Right lobe of liver (tissue), 4 donors: ENCODE results near the gene BEND7.

Source experiments
- POLR2A ChIP-seq: fragments of 450-650 bp; IDR thresholded peaks from one replicate; pipeline ENCODE4 v1.6.1; 2017; ENCODE audit warnings: antibody characterized with exemption, mild to moderate bottlenecking
- TF ChIP-seq, protein P1 (sequence below), 4 donors: fragments of 200-600 bp in 3 of 4; fragments of 450-650 bp in 1 of 4; IDR thresholded peaks; one replicate each; pipeline versions ENCODE4 v1.5.1 to v1.8.0; 2016 to 2022; ENCODE audit warnings: antibody characterized with exemption in 4 of 4, mild to moderate bottlenecking in 2 of 4
- donor health status: DM: no; HTN: no; CAD: no.
- donor health status: DM: no; HTN: no; CAD: no.
- donor health status: DM: no; HTN: yes; CAD: no.

DNA sequence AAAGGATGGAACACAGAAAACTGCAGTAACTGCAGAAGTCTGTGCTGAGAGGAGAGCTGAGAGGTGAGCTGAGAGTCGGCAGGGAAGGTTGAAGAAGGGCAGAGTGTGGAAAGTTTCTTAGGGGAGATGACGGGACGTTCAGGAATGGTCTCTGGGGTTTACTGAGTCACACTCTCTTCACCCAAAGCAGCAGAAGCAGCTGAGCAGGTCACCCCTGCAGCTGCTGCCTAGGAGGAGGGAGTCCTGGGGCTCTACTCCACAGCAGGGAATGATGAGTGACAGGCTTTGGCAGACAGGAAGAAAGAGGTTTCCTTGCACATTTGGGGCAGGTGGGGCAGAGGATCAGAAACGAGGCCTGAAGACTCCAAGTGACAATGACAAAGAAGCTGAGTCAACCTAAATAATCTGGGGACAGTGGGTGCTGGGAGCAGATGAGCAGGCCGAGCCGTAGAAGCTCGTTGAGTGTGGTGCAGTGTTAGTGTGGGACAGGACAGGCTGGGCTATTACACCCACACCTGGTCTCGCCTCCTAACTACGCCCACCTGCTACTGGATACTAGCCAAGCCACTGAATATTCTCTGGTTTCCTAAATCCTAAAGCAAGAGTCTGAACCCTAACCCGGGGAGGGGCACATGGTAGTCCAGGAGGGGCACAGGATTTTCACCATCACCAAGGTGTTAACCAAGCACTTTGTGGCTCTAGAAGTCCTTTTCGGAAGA, 24.9 kb downstream of the BEND7 start:
- TF ChIP-seq, protein P1, sequence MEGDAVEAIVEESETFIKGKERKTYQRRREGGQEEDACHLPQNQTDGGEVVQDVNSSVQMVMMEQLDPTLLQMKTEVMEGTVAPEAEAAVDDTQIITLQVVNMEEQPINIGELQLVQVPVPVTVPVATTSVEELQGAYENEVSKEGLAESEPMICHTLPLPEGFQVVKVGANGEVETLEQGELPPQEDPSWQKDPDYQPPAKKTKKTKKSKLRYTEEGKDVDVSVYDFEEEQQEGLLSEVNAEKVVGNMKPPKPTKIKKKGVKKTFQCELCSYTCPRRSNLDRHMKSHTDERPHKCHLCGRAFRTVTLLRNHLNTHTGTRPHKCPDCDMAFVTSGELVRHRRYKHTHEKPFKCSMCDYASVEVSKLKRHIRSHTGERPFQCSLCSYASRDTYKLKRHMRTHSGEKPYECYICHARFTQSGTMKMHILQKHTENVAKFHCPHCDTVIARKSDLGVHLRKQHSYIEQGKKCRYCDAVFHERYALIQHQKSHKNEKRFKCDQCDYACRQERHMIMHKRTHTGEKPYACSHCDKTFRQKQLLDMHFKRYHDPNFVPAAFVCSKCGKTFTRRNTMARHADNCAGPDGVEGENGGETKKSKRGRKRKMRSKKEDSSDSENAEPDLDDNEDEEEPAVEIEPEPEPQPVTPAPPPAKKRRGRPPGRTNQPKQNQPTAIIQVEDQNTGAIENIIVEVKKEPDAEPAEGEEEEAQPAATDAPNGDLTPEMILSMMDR (IDR thresholded peaks at IDR 0.05), result no peak
- TF ChIP-seq POLR2A, result no peak
